NCI-H128 (cell line): ENCODE data around the gene TPD52L1.

ENCODE experiments used
- DNase-seq: peaks from one replicate; lab custom pipeline; 2025; ENCODE audit not compliant: unreplicated experiment; lab: John Stamatoyannopoulos, UW

TPD52L1 gene

GRCh38 chr6:125236536-125237327 lies 83.2 kb downstream of the TPD52L1 start:
- no peak for DNase-seq

GRCh38 chr6:125237764-125238163 lies 84.2 kb downstream of the TPD52L1 start:
- DNase-seq, result no peak

GRCh38 chr6:125245109-125245508 lies 91.5 kb downstream of the TPD52L1 start:
- no peak for DNase-seq

DNA sequence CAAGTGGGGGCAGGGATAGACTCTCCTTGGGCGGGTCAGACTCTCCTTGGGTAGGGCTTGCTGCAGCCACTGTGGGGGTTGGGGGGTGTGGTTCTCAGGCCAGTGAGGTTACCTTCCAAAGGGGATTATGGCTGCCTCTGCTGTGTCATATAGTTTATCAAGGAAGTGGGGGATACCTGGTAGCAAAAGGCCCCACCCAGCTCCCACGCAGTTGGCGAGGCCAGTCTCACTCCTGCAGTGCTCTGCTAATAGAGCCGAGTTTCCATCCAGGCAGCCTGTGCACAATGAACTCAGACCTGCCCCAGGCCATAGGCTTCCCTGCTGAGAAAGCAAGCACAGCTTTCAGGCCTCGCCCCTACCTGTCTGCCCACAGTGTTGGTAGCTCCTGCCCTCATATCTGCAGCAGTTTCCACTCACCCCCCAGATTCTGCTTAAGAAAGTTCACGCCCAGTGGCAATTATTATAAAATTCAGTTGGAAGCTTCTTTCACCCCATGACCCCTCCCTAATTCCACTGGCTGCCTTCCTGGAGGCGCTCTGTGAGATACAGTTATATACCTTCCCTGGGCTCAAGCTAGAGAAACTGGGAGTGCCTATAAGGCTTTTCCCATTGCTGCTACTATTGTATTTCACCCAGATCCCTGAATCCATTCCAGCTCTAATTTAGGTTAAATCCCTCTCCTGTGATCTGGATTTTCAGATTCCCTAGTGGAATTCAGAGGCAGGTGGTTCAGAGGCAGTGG lies 92.1 kb downstream of the TPD52L1 start:
- no peak for DNase-seq

GRCh38 chr6:125246566-125246965 lies 93.0 kb downstream of the TPD52L1 start:
- no peak for DNase-seq

DNA sequence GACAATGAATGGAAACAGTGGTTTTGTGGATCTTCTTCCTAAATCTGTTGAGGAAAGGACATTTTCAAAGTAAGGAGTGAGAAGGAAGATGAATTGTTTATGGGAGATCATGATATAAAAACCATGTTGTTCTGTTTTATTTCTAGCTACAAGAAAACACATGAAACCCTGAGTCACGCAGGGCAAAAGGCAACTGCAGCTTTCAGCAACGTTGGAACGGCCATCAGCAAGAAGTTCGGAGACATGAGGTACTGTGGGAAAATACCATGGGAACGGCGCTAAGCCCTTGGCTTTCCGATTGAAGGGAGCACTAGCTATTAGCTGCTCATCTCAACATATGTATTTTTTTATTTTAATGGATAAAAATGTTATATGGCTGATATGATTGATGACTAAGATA lies 94.6 kb downstream of the TPD52L1 start:
- no peak for DNase-seq

GRCh38 chr6:125250511-125250910 lies 96.9 kb downstream of the TPD52L1 start:
- no peak for DNase-seq

GRCh38 chr6:125251516-125252220 lies 98.1 kb downstream of the TPD52L1 start:
- no peak for DNase-seq

GRCh38 chr6:125252891-125253290 lies 99.3 kb downstream of the TPD52L1 start:
- DNase-seq, result no peak

DNA sequence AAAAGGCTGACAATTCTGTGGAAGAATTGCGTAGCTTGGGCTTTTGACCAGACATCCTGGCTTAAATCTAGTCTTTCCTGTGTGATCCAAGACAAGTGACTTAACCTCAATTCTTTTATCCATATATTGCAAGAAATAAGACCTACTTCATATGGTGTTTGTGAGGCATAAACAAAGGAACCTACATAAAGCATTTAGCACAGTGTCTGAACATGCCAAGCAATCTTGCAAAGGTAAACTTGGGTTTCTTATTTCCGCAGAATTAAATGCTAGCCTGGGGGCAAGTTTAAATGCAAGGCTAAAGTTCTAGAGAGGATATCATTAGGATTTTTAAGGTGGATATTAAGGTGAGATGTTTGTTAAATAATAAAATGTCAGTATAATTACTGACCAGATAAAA lies 100.3 kb downstream of the TPD52L1 start:
- no peak for DNase-seq

DNA sequence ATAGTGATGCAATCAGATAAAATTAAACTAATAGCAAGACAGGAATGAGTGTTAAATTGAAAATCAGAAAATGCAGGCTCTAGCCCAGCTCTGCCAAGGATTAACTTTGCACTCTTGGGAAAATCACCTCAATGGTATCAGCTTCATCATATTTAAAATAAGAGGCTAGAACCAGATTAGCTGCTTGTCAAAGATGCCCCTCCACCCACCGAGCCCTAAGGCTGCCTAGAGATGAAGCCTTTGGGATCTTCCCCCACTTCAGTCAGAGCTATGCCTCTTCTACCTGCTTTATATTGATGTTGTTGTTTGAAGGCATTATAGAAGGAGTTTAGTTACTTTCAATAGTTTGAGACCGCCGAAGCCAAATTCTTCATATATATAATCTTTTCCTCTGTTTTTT lies 100.7 kb downstream of the TPD52L1 start:
- DNase-seq, result no peak

DNA sequence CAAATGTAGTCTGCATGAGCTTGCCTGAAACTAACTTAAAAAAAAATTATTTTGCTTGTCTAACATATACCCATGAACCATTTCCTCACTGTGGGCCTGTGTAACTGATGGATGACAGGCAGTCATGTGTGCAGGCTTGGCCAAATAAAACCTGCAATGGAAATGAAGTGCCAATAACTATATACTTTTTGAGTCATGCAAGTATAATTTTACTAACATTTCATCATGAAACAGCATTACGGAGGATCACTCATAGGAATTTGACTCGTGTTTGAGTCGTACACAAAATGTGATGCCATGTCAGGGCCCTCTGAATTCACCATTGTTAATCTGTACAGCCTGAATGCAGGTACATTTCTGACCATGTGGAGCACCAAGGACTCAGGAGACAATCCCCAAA lies 101.6 kb downstream of the TPD52L1 start:
- DNase-seq, result no peak

DNA sequence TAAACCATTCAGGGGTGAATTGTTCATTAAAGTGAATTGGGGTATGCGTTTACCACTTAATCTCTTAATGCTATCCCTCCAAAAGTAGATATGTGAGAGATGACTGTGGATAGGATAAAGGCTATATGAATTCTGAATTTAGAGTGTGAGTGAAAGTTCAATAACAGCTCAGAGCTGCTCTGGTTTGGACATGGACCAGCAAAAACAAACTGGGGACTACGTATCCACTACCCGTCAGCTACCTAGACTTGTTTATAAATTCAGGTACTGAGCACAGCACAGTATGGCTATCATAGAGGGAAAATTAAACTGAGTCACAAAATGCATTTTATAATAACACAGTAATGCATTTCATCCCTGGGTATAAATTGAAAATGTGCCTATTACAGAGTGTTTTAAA lies 103.8 kb downstream of the TPD52L1 start:
- DNase-seq, result no peak

DNA sequence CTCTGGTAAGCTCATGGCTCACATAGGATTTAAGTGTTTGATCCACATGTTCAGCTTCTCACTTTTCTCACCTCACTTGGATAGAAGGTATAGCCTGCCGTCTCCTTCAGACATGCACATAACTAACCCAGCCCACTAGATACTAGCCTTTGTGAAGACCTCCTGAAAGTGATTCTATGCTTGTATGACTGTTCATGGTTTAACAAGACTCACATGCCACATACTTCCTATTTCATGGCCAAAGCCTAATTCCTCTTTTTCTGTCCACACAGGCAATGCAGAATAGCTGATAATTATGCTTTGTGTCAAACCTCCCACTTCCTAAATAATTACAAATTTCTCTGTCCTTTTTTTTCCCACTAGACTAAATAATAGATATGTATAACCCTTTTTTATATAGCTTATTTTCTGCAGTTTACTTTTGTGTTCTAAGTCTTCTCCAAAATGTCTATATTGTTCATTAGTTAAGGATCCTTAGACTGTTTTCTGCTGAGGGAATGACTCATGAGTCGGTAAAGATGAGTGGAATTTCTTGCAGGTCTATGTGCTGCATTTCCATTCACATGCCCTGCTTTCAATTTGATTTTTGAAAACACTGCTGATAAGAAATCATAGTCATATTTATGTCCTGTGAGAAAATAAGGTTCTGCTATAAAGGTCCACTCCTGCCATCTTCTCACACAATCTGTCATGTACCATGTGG lies 105.2 kb downstream of the TPD52L1 start:
- DNase-seq, result no peak

GRCh38 chr6:125259354-125259736 lies 105.8 kb downstream of the TPD52L1 start:
- DNase-seq, result no peak

DNA sequence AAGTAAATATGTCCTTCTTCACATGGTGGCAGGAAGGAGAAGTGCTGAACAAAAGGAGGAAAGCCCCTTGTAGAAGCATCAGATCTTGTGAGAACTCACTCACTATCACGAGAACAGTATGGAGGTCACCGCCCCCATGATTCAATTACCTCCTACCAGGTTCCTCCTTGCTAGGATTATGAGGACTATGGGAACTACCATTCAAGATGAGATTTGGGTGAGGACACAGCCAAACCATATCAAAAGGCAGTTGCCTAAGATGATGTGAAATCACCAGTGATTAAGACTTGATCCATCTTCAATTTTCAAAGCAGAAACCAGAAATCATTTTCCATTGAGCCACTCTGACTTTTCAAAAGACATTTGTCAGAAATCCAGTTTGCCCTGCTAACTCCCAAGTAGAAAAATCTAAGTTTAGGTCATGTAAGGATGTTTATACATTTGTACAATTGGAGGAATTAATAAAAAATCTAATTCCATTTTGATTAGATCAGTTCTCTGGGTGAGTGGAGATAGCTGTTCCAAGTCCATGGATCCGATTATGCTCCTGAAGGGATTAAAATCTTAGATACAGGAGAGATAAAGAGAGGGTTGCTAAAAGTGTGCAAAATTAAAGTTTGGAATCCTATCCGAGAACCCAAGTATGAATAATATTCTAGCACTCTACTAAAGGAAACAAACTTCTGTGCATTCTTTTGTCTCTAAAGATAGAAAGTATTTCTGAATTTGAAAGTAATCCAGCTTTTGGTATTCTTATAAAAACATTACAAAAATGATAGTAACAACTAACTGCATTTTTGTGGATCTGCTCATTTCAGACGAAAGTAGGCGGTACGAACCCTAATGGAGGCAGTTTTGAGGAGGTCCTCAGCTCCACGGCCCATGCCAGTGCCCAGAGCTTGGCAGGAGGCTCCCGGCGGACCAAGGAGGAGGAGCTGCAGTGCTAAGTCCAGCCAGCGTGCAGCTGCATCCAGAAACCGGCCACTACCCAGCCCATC lies 108.7 kb downstream of the TPD52L1 start:
- DNase-seq, result no peak

GRCh38 chr6:125264476-125264875 lies 110.9 kb downstream of the TPD52L1 start:
- DNase-seq, result no peak

DNA sequence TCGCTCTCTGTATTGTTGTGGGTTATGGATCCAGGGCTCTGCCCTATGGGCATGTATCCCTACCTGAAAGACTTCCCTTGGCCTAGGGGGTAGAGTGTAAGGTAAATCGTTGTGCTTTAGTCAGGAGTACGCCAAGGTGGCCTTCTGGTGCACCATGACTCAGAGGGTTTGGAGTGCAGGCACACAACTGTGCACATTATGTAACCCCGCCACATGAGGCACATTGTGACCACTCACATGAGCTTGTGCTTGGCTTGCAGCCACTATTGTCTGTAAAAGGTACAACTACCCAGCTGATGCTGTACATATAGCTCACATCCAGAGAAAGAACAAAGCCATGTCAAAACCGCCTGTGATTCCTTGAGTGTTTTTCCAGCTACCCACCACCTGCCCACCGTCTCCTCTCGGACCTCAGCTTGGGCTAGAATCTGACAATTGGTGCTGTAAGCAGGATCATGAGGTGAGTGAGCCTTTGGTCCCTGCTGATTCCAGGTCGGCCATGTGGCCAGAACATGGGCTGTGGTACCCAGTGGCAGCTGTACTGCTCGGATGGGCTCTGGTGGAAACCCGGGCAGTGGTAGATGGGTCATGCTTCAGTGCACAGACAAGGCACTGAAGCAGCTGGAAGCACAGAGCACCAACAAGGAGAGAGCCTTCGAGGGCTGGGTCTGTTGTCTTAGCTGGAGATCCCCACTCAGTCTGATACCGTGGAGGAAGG lies 114.4 kb downstream of the TPD52L1 start:
- DNase-seq, result no peak

DNA sequence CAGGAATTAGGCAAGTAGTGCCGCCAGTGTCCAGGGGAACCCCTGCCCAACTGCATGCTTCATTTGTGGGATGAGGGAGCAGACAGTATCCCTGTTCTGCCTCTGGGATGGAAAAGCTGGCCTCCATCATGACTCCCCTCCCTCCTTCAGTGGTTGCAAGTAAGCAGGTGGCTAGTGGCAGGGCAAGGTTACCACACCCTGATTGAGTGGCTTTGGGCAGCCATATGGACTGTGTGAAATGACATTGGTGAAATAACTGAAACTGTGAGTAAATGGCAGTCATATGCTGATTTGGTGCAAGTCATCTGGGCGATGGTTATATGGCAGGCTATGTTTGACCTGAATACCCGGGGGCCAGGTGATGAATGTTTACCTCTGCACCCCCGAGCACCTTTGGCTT lies 115.2 kb downstream of the TPD52L1 start:
- no peak for DNase-seq
